ENCODE measurements around the gene GREB1L.

Gene GREB1L

GRCh38 chr18:21484851-21485636, 243.0 kb downstream of the GREB1L start:
- peak; percentile 9 for DNase-seq (ENCODE audit: low read depth)

GRCh38 chr18:21486905-21487437, 244.9 kb downstream of the GREB1L start:
- no peak for DNase-seq (ENCODE audit: low read depth)

- peak; percentile 55 for DNase-seq (ENCODE audit: low read depth)
These were observed 247.2 kb downstream of the GREB1L start for GRCh38 chr18:21489119-21489750.

- DNase-seq (ENCODE audit: low read depth) = no peak
These were observed 248.0 kb downstream of the GREB1L start for GRCh38 chr18:21489919-21490495.

GRCh38 chr18:21490748-21491147, 248.7 kb downstream of the GREB1L start:
- DNase-seq (ENCODE audit: low read depth) = no peak

- no peak for DNase-seq (ENCODE audit: low read depth)
These were observed 254.3 kb downstream of the GREB1L start for GRCh38 chr18:21496277-21496835.

- DNase-seq (ENCODE audit: low read depth) = no peak
These were observed 258.0 kb downstream of the GREB1L start for GRCh38 chr18:21499997-21500396.

GRCh38 chr18:21502661-21503060, 260.6 kb downstream of the GREB1L start:
- no peak for DNase-seq (ENCODE audit: low read depth)

GRCh38 chr18:21507913-21508701, 266.1 kb downstream of the GREB1L start:
- no peak for DNase-seq (ENCODE audit: low read depth)

GRCh38 chr18:21509062-21509461, 267.0 kb downstream of the GREB1L start:
- no peak for DNase-seq (ENCODE audit: low read depth)

GRCh38 chr18:21513292-21513691, 271.3 kb downstream of the GREB1L start:
- peak; percentile 58 for DNase-seq (ENCODE audit: low read depth)

- peak; percentile 24 for DNase-seq (ENCODE audit: low read depth)
These were observed 271.7 kb downstream of the GREB1L start for GRCh38 chr18:21513741-21514140.

- no peak for DNase-seq (ENCODE audit: low read depth)
These were observed 280.5 kb downstream of the GREB1L start for GRCh38 chr18:21522530-21522929.

GRCh38 chr18:21525916-21526315, 283.9 kb downstream of the GREB1L start:
- DNase-seq (ENCODE audit: low read depth) = no peak

- DNase-seq (ENCODE audit: low read depth) = no peak
These were observed 284.4 kb downstream of the GREB1L start for GRCh38 chr18:21526463-21526862.

GRCh38 chr18:21534327-21534726, 292.3 kb downstream of the GREB1L start:
- no peak for DNase-seq (ENCODE audit: low read depth)

- DNase-seq (ENCODE audit: low read depth) = no peak
These were observed 296.2 kb downstream of the GREB1L start for GRCh38 chr18:21538230-21538629.

GRCh38 chr18:21546423-21546822, 304.4 kb downstream of the GREB1L start:
- DNase-seq (ENCODE audit: low read depth) = no peak

GRCh38 chr18:21548647-21549046, 306.6 kb downstream of the GREB1L start:
- DNase-seq (ENCODE audit: low read depth) = peak; percentile 32

- no peak for DNase-seq (ENCODE audit: low read depth)
These were observed 308.5 kb downstream of the GREB1L start for GRCh38 chr18:21550510-21550970.

- no peak for DNase-seq (ENCODE audit: low read depth)
These were observed 315.7 kb downstream of the GREB1L start for GRCh38 chr18:21557607-21558253.

All from amniotic epithelial cell (primary cell).